ENCODE data around the gene TAL2. TPM values are rescaled to one million over a fixed set of nuclear protein-coding genes. Genes with fewer than 3 reads are reported as not detected.

TAL2 gene
- total and polyA plus RNA-seq, 4 donors: 0.17 TPM; not detected in 3

- H3K4me1 ChIP-seq (ENCODE audit: control insufficient read depth in 5 of 5, insufficient read depth in 5 of 5, low read length in 5 of 5): peaks cover 0 to 16% (median 0%) of the 10 kb centered on the region in 5 donors
- no peak overlapping the region for H3K27ac ChIP-seq (ENCODE audit: low read depth in 1 of 2, low read length in 1 of 2)
- no peak for DNase-seq
- no peak overlapping the region for H3K4me3 ChIP-seq
- no peak overlapping the region for H3K9ac ChIP-seq (ENCODE audit: insufficient read depth in 1 of 2, low read length in 2 of 2)
- no peak for TF ChIP-seq CTCF (IDR thresholded peaks at IDR 0.05; ENCODE audit: control extremely low read depth, extremely low read depth)
- 97 to 98% methylated on average over 12 of the region's 12 CpGs for WGBS, 2 donors
- H3K9me3 ChIP-seq (ENCODE audit: control insufficient read depth in 4 of 4, insufficient read depth in 3 of 4, low read length in 3 of 4): no peaks in the 10 kb centered on the region
- ATAC-seq (ENCODE audit: insufficient read depth, low FRiP score): no peak
- peaks cover 0 to 24% (median 11%) of the 10 kb centered on the region in 3 donors for H3K27me3 ChIP-seq (ENCODE audit: control insufficient read depth in 3 of 3, insufficient read depth in 3 of 3, low read length in 2 of 3)
- no peaks in the 10 kb centered on the region for H3K36me3 ChIP-seq (ENCODE audit: control insufficient read depth in 4 of 4, insufficient read depth in 4 of 4, low read length in 4 of 4)
These were observed 34.0 kb downstream of the TAL2 start for GRCh38 chr9:105696219-105696793.

- no peak for TF ChIP-seq CTCF (IDR thresholded peaks at IDR 0.05; ENCODE audit: control extremely low read depth, extremely low read depth)
These were observed 35.6 kb downstream of the TAL2 start for GRCh38 chr9:105697871-105698270.

GRCh38 chr9:105698348-105698870, 36.2 kb downstream of the TAL2 start:
- DNase-seq: no peak
- H3K9me3 ChIP-seq (ENCODE audit: control insufficient read depth in 4 of 4, insufficient read depth in 3 of 4, low read length in 3 of 4): no peaks in the 10 kb centered on the region
- no peak overlapping the region for H3K27ac ChIP-seq (ENCODE audit: low read depth in 1 of 2, low read length in 1 of 2)
- no peak for ATAC-seq (ENCODE audit: insufficient read depth, low FRiP score)
- no peak for TF ChIP-seq CTCF (IDR thresholded peaks at IDR 0.05; ENCODE audit: control extremely low read depth, extremely low read depth)
- WGBS, 2 donors: 79 to 83% methylated on average over 1 of the region's 1 CpG
- H3K4me3 ChIP-seq: no peak overlapping the region
- H3K9ac ChIP-seq (ENCODE audit: insufficient read depth in 1 of 2, low read length in 2 of 2): no peak overlapping the region
- peaks cover 0 to 5% (median 5%) of the 10 kb centered on the region in 3 donors for H3K27me3 ChIP-seq (ENCODE audit: control insufficient read depth in 3 of 3, insufficient read depth in 3 of 3, low read length in 2 of 3)
- no peaks in the 10 kb centered on the region for H3K36me3 ChIP-seq (ENCODE audit: control insufficient read depth in 4 of 4, insufficient read depth in 4 of 4, low read length in 4 of 4)
- H3K4me1 ChIP-seq (ENCODE audit: control insufficient read depth in 5 of 5, insufficient read depth in 5 of 5, low read length in 5 of 5): peaks cover 0 to 20% (median 0%) of the 10 kb centered on the region in 5 donors

More at GRCh38 chr9:105697871-105698270, 35.6 kb downstream of the TAL2 start:
- Histone ChIP-seq H3K36me3 (ENCODE audit: control insufficient read depth in 4 of 4, insufficient read depth in 4 of 4, low read length in 4 of 4) (no peaks in the 10 kb centered on the region), H3K9ac (ENCODE audit: insufficient read depth in 1 of 2, low read length in 2 of 2) (no peak overlapping the region), H3K27me3 (ENCODE audit: control insufficient read depth in 3 of 3, insufficient read depth in 3 of 3, low read length in 2 of 3) (peaks cover 0 to 11% (median 9%) of the 10 kb centered on the region in 3 donors), H3K4me3 (no peak overlapping the region), H3K27ac (ENCODE audit: low read depth in 1 of 2, low read length in 1 of 2) (no peak overlapping the region), H3K4me1 (ENCODE audit: control insufficient read depth in 5 of 5, insufficient read depth in 5 of 5, low read length in 5 of 5) (peaks cover 0 to 20% (median 0%) of the 10 kb centered on the region in 5 donors), H3K9me3 (ENCODE audit: control insufficient read depth in 4 of 4, insufficient read depth in 3 of 4, low read length in 3 of 4) (no peaks in the 10 kb centered on the region)
- ATAC-seq (ENCODE audit: insufficient read depth, low FRiP score) (no peak), DNase-seq (no peak)
- WGBS, 2 donors: 73 to 81% methylated on average over 4 of the region's 4 CpGs

Measured in lung (tissue), 12 donors.